ENCODE measurements around the gene BTBD2. TPM values are rescaled to one million over a fixed set of nuclear protein-coding genes. Genes with fewer than 3 reads are reported as not detected.

BTBD2 gene
- total RNA-seq, 1 experiment from 2014 or later: 52.2 TPM

- H3K36me3 ChIP-seq (ENCODE audit: control insufficient read depth, insufficient read depth, low read length): peaks cover 3% of the 10 kb centered on the region
- peak within 1 kb of the TSS; percentile 81 for H3K4me3 Mint-ChIP-seq (ENCODE audit: unreplicated experiment)
- TF ChIP-seq CTCF (IDR thresholded peaks at IDR 0.05; ENCODE audit: insufficient read depth in 1 of 2, low read depth in 1 of 2, low read length in 1 of 2, severe bottlenecking in 1 of 2, unreplicated experiment in 1 of 2): peak; percentile 36 to 64
- BruUV-seq (replicated peaks): no TSS peak
- H3K27me3 ChIP-seq (replicated peaks; ENCODE audit: control insufficient read depth, insufficient read depth, low read length): no peaks in the 10 kb centered on the region
- peaks cover 15% of the 10 kb centered on the region for H3K4me1 ChIP-seq
- no peaks in the 10 kb centered on the region for H3K4me1 Mint-ChIP-seq (ENCODE audit: low read depth, unreplicated experiment)
- H3K9me3 Mint-ChIP-seq (ENCODE audit: unreplicated experiment): no peaks in the 10 kb centered on the region
- intact Hi-C loops (cut with micrococcal nuclease; ENCODE audit: unreplicated experiment): no loop called here
- H3K27me3 Mint-ChIP-seq (ENCODE audit: insufficient read depth, unreplicated experiment): no peaks in the 10 kb centered on the region
- peak; percentile 83 to 94 for DNase-seq
- ChIA-PET POLR2A (interaction anchor here (0.6 kb wide), 1 partner anchor 9 kb away, joined by 4 read pairs; no protein-coding TSS in a partner anchor), CTCF (no interaction called here)
- peak within 1 kb of the TSS; percentile 96 for H3K4me3 ChIP-seq (ENCODE audit: low read depth, low read length)
- H3K36me3 Mint-ChIP-seq (ENCODE audit: insufficient read depth, unreplicated experiment): peaks cover 20% of the 10 kb centered on the region
- no peaks in the 10 kb centered on the region for H3K9me3 ChIP-seq
- H3K27ac Mint-ChIP-seq (ENCODE audit: unreplicated experiment): peak within 1 kb of the TSS; percentile 91
These were observed 35.7 kb upstream of the BTBD2 start, which contains the start of gene MKNK2 for GRCh38 chr19:2050991-2051772. MKNK2 (minus strand) TSS chr19:2051244; CDS start chr19:2050851, 393 bp downstream.

GRCh38 chr19:2050349-2050990 is 35.0 kb upstream of the BTBD2 start:
- CTCF ChIA-PET: no interaction called here

More at GRCh38 chr19:2050349-2050990, 35.0 kb upstream of the BTBD2 start:
- DNase-seq: no peak
- Histone ChIP-seq H3K4me1 (peaks cover 15% of the 10 kb centered on the region), H3K27me3 (replicated peaks; ENCODE audit: control insufficient read depth, insufficient read depth, low read length) (no peaks in the 10 kb centered on the region), H3K4me3 (ENCODE audit: low read depth, low read length) (peak overlapping the region; percentile 96), H3K36me3 (ENCODE audit: control insufficient read depth, insufficient read depth, low read length) (peaks cover 3% of the 10 kb centered on the region), H3K9me3 (no peaks in the 10 kb centered on the region)
- Mint-ChIP-seq H3K9me3 (ENCODE audit: unreplicated experiment) (no peaks in the 10 kb centered on the region), H3K36me3 (ENCODE audit: insufficient read depth, unreplicated experiment) (peaks cover 20% of the 10 kb centered on the region), H3K4me3 (ENCODE audit: unreplicated experiment) (peak overlapping the region; percentile 81), H3K27ac (ENCODE audit: unreplicated experiment) (peak overlapping the region; percentile 91), H3K4me1 (ENCODE audit: low read depth, unreplicated experiment) (no peaks in the 10 kb centered on the region), H3K27me3 (ENCODE audit: insufficient read depth, unreplicated experiment) (no peaks in the 10 kb centered on the region)
- TF ChIP-seq CTCF (IDR thresholded peaks at IDR 0.05; ENCODE audit: insufficient read depth in 1 of 2, low read depth in 1 of 2, low read length in 1 of 2, severe bottlenecking in 1 of 2, unreplicated experiment in 1 of 2): no peak
- POLR2A ChIA-PET: interaction anchor here (0.6 kb wide), 1 partner anchor 49 kb away, joined by 6 read pairs; no protein-coding TSS in a partner anchor
- BruUV-seq (replicated peaks): no TSS peak
- intact Hi-C loops (cut with micrococcal nuclease; ENCODE audit: unreplicated experiment): no loop called here

Measured in Caco-2 (cell line).